AG04449 (cell line): ENCODE data around the gene TIFAB.
A peak's percentile ranks its signal among the peaks of the same experiment; 100 is the strongest.

Source experiments
- CTCF ChIA-PET: fragments of 350-600 bp; formaldehyde crosslinking; extraction: SDS; loops from one replicate; lab custom pipeline; 2021; ENCODE audit warnings: antibody characterized with exemption; lab: Yijun Ruan, JAX
- POLR2A ChIA-PET: fragments of 400-600, 350-600 bp; formaldehyde crosslinking; extraction: SDS; loops from one replicate; lab custom pipeline; 2020; ENCODE audit warnings: antibody characterized with exemption, inconsistent platforms; lab: Yijun Ruan, JAX
- DNase-seq: peaks from one replicate; pipeline ENCODE4 v3.0.0-alpha.2; 2010; ENCODE audit warnings: low read depth, low spot score
- H3K4me3 ChIP-seq: 2 replicates; pipeline ENCODE4 v1.5.1; 2011; ENCODE audit warnings: low read depth, mild to moderate bottlenecking, control low read depth, low read length
- CTCF ChIP-seq: IDR thresholded peaks from one replicate; pipeline ENCODE4 v1.5.1; 2011; ENCODE audit warnings: mild to moderate bottlenecking, moderate library complexity, low read length, control low read depth, inconsistent platforms; ENCODE audit not compliant: insufficient read depth; ENCODE audit errors: missing control alignments

Gene TIFAB

GRCh38 chr5:135439231-135440205 is 12.6 kb downstream of the TIFAB start:
- ChIA-PET POLR2A (no interaction called here), CTCF (interaction anchor here (0.9 to 10.7 kb wide), 11 partner anchors 8 to 391 kb away, joined by 3 to 134 read pairs (median 5); partner anchors contain the start of gene DCANP1)
- TF ChIP-seq CTCF = no peak
- no peak overlapping the region for H3K4me3 ChIP-seq
- DNase-seq = no peak

- POLR2A ChIA-PET = no interaction called here
- CTCF ChIA-PET = interaction anchor here (1.1 to 10.7 kb wide), 6 partner anchors 9 to 392 kb away, joined by 3 to 134 read pairs (median 16); partner anchors contain the start of gene DCANP1
- TF ChIP-seq CTCF = no peak
- no peak for DNase-seq
- H3K4me3 ChIP-seq = no peak overlapping the region
Observed at GRCh38 chr5:135438636-135439221, 13.4 kb downstream of the TIFAB start.

- POLR2A ChIA-PET = no interaction called here
- CTCF ChIA-PET = interaction anchor here (1.4 to 10.7 kb wide), 6 partner anchors 10 to 114 kb away, joined by 3 to 134 read pairs (median 16); partner anchors contain the start of gene DCANP1
- DNase-seq = peak; percentile 68
- no peak for TF ChIP-seq CTCF
- no peak overlapping the region for H3K4me3 ChIP-seq
Observed at GRCh38 chr5:135437796-135438560, 14.2 kb downstream of the TIFAB start.

- ChIA-PET CTCF (interaction anchor here (1.5 to 10.7 kb wide), 4 partner anchors 11 to 28 kb away, joined by 4 to 134 read pairs (median 74); no protein-coding TSS in a partner anchor), POLR2A (no interaction called here)
- TF ChIP-seq CTCF = no peak
- DNase-seq = no peak
- H3K4me3 ChIP-seq = no peak overlapping the region
Observed at GRCh38 chr5:135437422-135437795, 14.7 kb downstream of the TIFAB start.

GRCh38 chr5:135436951-135437418 is 15.2 kb downstream of the TIFAB start:
- no peak for DNase-seq
- no peak overlapping the region for H3K4me3 ChIP-seq
- POLR2A ChIA-PET = no interaction called here
- TF ChIP-seq CTCF = no peak
- CTCF ChIA-PET = interaction anchor here (1.1 to 10.7 kb wide), 5 partner anchors 11 to 124 kb away, joined by 3 to 134 read pairs (median 28); no protein-coding TSS in a partner anchor
